Gastrocnemius medialis (tissue), 4 donors: ENCODE results near the gene CBX6. TPM values are rescaled to one million over a fixed set of nuclear protein-coding genes. Genes with fewer than 3 reads are reported as not detected.

Experiments used
- ATAC-seq, 2 donors: fragments of 150-250 bp; one replicate each; pipeline ENCODE4 v1.9.1; 2016
- DNase-seq, 2 donors: peaks; one replicate each; pipeline ENCODE4 v3.0.0-alpha.2; 2019
- H3K27ac ChIP-seq, 4 donors: fragments of 200-600 bp; sonication (generic); 1 replicate in 1 of 4; 2 replicates in 3 of 4; pipeline ENCODE4 v1.5.1; 2016 to 2018; ENCODE audit warnings: mild to moderate bottlenecking in 2 of 4, moderate library complexity in 1 of 4
- H3K27me3 ChIP-seq, 3 donors: fragments of 200-600 bp; sonication (generic) in 2 of 3; 1 replicate in 1 of 3; 2 replicates in 2 of 3; pipeline versions ENCODE4 v1.5.1 to v1.6.0; 2016 to 2019; ENCODE audit warnings: mild to moderate bottlenecking in 1 of 3, moderate library complexity in 1 of 3
- H3K36me3 ChIP-seq, 2 donors: fragments of 200-600 bp; sonication (generic) in 1 of 2; one replicate each; pipeline ENCODE4 v1.5.1; 2017 to 2018
- H3K4me1 ChIP-seq, 2 donors: fragments of 200-600 bp; sonication (generic) in 1 of 2; one replicate each; pipeline ENCODE4 v1.5.1; 2016 to 2017; ENCODE audit warnings: mild to moderate bottlenecking in 2 of 2
- H3K4me3 ChIP-seq, 4 donors: fragments of 200-600 bp; sonication (generic) in 3 of 4; 1 replicate in 1 of 4; 2 replicates in 3 of 4; pipeline ENCODE4 v1.5.1; 2016 to 2019; ENCODE audit warnings: mild to moderate bottlenecking in 2 of 4
- H3K9me3 ChIP-seq, 3 donors: fragments of 200-600 bp; sonication (generic) in 2 of 3; 1 replicate in 1 of 3; 2 replicates in 2 of 3; pipeline ENCODE4 v1.5.1; 2016 to 2019
- CTCF ChIP-seq, 5 experiments: fragments of 450-650 bp in 3 of 5; fragments of 200-600 bp in 2 of 5; sonication (generic) in 2 of 5; IDR thresholded peaks in 4 of 5; conservative IDR thresholded peaks in 1 of 5; 1 replicate in 4 of 5; 2 replicates in 1 of 5; pipeline ENCODE4 v1.5.1; 2016 to 2019; ENCODE audit warnings: antibody characterized with exemption in 5 of 5, mild to moderate bottlenecking in 3 of 5, moderate library complexity in 3 of 5
- POLR2A ChIP-seq, 2 donors: fragments of 450-650 bp; IDR thresholded peaks; one replicate each; pipeline ENCODE4 v1.6.1; 2017; ENCODE audit warnings: antibody characterized with exemption in 2 of 2, mild to moderate bottlenecking in 2 of 2, moderate library complexity in 2 of 2
- in situ Hi-C, 4 donors: fragments of 200-750 bp; cut with MboI; loops; one replicate each; pipeline versions ENCODE4 v1.15.0 to v1.8.0; 2017; ENCODE audit warnings: low sequenced_read_pairs in 4 of 4
- intact Hi-C: fragments of 100-400 bp; cut with DNase I; formaldehyde crosslinking; loops from one replicate; pipeline ENCODE4 v1.15.1; 2023; ENCODE audit warnings: low total_unique reads
- total RNA-seq, 4 donors: library from RNA; depleted of rRNA; stranded (reverse); fragments of >200 nt; gene quantifications; one replicate each; pipeline versions ENCODE4 v1.1.0 to v1.2.3, GENCODE V29; 2016

CBX6 gene
- total RNA-seq, 4 donors from 2014 or later = 8.4 to 21.5 (median 17.7) TPM

GRCh38 chr22:38852522-38852921 lies 19.5 kb downstream of the CBX6 start:
- ATAC-seq = no peak
- Histone ChIP-seq H3K27ac (no peak overlapping the region), H3K27me3 (peaks cover 0 to 10% (median 8%) of the 10 kb centered on the region in 3 donors), H3K4me1 (no peaks in the 10 kb centered on the region), H3K9me3 (no peaks in the 10 kb centered on the region), H3K36me3 (no peaks in the 10 kb centered on the region), H3K4me3 (no peak overlapping the region)
- no peak for DNase-seq
- intact Hi-C loops = no loop called here
- in situ Hi-C loops = no loop called here
- no peak for TF ChIP-seq POLR2A (IDR thresholded peaks at IDR 0.05)

GRCh38 chr22:38850941-38851849 lies 20.8 kb downstream of the CBX6 start:
- ATAC-seq (peak in 1 of 2 donors; percentile 78), DNase-seq (no peak)
- no peak for TF ChIP-seq CTCF (IDR thresholded peaks at IDR 0.05 in 4 of 5, conservative IDR thresholded peaks at IDR 0.05 in 1 of 5)
- no peak for TF ChIP-seq POLR2A (IDR thresholded peaks at IDR 0.05)
- Histone ChIP-seq H3K27me3 (peaks cover 0 to 10% (median 6%) of the 10 kb centered on the region in 3 donors), H3K9me3 (no peaks in the 10 kb centered on the region), H3K36me3 (no peaks in the 10 kb centered on the region), H3K4me1 (no peaks in the 10 kb centered on the region), H3K4me3 (no peak overlapping the region), H3K27ac (no peak overlapping the region)
- intact Hi-C loops (no loop called here), in situ Hi-C loops (no loop called here)

GRCh38 chr22:38850399-38850798 lies 21.6 kb downstream of the CBX6 start:
- Histone ChIP-seq H3K27ac (no peak overlapping the region), H3K4me3 (no peak overlapping the region), H3K9me3 (no peaks in the 10 kb centered on the region), H3K4me1 (no peaks in the 10 kb centered on the region), H3K36me3 (no peaks in the 10 kb centered on the region), H3K27me3 (peaks cover 0 to 10% (median 3%) of the 10 kb centered on the region in 3 donors)
- no peak for DNase-seq
- intact Hi-C loops (no loop called here), in situ Hi-C loops (no loop called here)
- no peak for ATAC-seq
- TF ChIP-seq POLR2A (IDR thresholded peaks at IDR 0.05) = no peak

- ATAC-seq (no peak), DNase-seq (no peak)
- H3K4me3 ChIP-seq = no peak overlapping the region
- H3K36me3 ChIP-seq = no peaks in the 10 kb centered on the region
- in situ Hi-C loops = no loop called here
- no peak for TF ChIP-seq POLR2A (IDR thresholded peaks at IDR 0.05)
- no peak for TF ChIP-seq CTCF (IDR thresholded peaks at IDR 0.05 in 4 of 5, conservative IDR thresholded peaks at IDR 0.05 in 1 of 5)
- no peaks in the 10 kb centered on the region for H3K9me3 ChIP-seq
- intact Hi-C loops = no loop called here
- H3K4me1 ChIP-seq = no peaks in the 10 kb centered on the region
- no peak overlapping the region for H3K27ac ChIP-seq
- H3K27me3 ChIP-seq = peaks cover 0 to 10% (median 3%) of the 10 kb centered on the region in 3 donors
Observed at GRCh38 chr22:38849811-38850210, 22.2 kb downstream of the CBX6 start.

GRCh38 chr22:38846412-38846811 lies 25.6 kb downstream of the CBX6 start:
- Histone ChIP-seq H3K4me1 (no peaks in the 10 kb centered on the region), H3K9me3 (no peaks in the 10 kb centered on the region), H3K4me3 (no peak overlapping the region), H3K27me3 (peaks cover 4 to 23% (median 16%) of the 10 kb centered on the region in 3 donors), H3K36me3 (no peaks in the 10 kb centered on the region), H3K27ac (no peak overlapping the region)
- DNase-seq = no peak
- no peak for ATAC-seq
- intact Hi-C loops (no loop called here), in situ Hi-C loops (no loop called here)
- no peak for TF ChIP-seq CTCF (IDR thresholded peaks at IDR 0.05 in 4 of 5, conservative IDR thresholded peaks at IDR 0.05 in 1 of 5)
- TF ChIP-seq POLR2A (IDR thresholded peaks at IDR 0.05) = no peak
